Measurements from ENCODE around the gene RASL10A.

The RASL10A gene

DNA sequence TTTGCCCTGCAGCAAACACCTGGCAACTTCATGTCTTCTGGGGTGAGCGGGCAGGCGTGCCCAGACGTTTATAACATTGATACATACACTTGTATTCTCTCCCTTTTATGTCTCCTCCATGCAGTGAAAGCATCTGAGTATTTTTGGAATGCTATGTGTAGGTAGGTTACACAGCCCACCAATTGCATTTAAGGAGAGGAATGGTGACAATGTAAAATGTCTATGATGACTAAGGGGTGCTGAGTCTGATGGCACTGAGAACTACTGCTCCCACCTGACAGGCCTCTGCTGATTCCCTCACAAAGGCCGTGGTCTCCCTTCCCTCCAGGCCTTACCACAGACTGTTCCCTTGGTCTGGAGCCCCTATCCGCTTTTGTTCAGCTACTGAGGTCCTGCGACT lies 22.9 kb upstream of the RASL10A start:
- no peak for DNase-seq (ENCODE audit: low spot score)

DNA sequence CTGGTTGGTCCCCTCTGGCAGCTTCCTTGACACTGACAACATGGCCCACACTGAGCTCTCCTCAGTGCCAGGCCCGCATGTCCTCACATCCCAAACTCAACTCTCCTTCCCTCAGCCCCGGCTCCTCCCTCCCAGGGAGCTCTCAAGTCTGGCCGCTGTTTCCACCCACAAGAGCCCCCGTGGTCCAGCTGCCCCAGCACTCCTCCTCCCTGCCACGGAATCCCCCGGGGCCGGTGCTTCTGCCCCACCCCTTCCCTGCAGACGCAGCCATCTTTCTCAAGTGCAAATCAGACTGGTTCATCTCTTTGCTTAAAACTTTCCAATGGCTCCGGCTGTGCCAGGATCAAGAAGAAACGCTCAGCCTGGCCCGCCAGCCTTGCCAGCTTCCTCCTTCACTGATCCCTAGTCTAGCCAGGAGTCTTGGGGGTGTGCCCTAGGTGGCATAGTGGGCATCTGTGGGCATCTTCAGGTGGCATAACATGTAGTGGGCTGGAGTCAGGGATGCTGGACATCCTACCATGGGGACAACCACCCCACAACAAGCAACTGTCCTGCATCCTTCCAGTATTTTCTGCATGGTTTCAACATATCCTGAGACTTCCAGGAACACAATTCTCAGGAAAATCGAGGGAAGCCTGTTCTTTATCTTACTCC lies 22.3 kb upstream of the RASL10A start:
- DNase-seq (ENCODE audit: low spot score), result no peak

DNA sequence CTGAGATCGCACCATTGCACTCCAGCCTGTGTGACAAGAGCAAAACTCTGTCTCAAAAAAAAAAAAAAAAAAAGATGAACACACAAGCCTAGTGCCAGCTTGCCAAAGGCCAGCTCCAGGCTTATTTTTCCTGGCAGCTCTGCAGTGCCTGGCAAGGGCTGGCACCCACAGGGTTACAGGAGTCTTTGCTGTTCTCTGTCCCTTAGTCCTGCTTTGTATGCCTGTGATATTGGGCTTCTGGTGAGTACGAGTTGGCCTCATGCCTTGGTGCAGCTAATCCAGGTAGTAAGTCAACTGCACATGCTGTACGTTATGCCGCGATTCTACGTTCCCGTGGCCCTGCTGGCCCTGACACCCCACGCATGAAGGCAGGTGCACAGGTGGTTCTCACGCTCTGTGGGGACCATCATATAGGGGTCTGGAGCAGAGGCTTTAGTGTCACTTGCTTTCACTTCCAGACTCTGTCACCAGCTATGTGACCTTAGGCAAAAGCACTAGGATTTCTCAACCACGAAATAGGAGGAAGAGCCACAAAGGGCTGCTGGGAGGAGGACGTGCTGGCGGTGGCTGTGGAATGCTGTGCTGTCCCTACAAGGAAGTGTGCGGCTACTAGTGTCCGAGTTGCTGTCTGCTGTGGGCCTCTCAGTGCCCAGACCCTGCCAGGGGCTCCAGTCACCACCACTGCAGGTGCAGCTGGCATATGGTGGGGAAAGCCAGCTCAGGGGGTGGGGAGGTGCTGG lies 21.4 kb upstream of the RASL10A start:
- no peak for DNase-seq (ENCODE audit: low spot score)

DNA sequence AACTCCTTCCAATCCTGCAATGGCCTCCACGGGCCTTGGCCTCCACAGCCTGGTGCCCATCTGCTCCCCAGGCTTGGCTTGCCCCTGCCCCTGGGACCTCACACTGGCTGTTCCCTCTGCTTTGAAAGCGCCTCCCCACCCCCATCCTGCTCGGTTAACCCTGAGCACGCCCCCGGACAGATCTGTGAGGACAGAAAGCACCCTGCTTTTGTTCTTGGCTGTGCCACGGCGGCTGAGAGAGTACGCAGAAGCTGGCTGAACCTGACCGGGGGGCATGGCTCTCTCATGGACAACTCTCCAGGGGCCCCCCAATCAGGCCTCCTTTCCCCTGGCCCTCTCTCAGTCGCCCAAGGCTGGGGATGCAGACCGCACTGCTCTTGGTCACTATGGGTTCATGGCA lies 20.2 kb upstream of the RASL10A start:
- DNase-seq (ENCODE audit: low spot score), result no peak

DNA sequence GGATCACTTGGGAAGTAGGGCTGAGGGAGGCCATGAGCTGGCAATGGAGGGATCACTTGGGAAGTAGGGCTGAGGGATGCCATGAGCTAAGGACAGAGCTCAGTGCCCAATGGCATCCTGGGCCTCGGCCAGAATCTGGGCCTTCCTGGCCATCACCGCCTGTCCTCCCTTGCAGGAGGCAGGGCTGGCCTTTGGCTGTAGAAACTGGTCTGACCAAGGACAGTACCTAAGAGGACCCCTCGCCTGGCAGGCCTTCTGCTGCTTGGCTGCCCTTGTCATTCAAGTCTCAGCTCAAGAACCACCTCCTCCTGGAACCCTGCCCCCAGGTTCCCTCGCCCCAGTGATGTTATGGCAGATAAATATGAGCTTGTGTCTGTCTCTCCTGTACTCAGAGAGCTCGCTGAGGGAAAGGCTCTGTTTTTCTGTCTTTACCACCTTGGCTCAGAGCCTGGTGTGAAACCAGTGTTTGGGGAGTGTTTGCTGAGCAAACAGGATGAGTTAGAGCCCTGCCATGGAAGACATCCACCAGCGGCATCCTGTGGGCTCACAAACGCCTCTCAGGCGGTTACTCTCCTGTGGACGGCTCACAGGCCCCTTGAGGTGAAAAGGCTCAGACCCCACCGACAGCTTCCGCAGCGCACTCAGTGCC lies 19.3 kb upstream of the RASL10A start:
- DNase-seq (ENCODE audit: low spot score), result no peak

DNA sequence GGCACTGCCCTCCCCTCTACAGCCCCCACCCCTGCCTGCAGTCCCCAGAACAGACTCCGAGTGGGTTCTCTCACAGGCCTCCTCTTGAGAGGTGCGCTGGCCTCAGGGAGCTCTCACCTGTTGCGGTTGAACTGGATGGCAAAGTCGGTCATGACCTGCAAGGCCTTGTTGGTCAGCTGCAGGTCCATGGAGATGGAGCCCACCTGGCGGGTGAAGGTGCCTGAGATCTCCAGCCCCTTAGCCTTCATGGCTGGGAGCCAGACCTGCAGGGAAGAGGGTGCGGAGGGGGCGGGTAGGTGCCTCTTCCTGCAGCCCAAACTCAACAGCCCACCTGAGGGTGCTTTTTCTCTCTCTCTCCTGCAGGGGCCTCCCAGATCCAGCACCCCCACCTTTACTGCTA lies 18.7 kb upstream of the RASL10A start:
- no peak for DNase-seq (ENCODE audit: low spot score)

DNA sequence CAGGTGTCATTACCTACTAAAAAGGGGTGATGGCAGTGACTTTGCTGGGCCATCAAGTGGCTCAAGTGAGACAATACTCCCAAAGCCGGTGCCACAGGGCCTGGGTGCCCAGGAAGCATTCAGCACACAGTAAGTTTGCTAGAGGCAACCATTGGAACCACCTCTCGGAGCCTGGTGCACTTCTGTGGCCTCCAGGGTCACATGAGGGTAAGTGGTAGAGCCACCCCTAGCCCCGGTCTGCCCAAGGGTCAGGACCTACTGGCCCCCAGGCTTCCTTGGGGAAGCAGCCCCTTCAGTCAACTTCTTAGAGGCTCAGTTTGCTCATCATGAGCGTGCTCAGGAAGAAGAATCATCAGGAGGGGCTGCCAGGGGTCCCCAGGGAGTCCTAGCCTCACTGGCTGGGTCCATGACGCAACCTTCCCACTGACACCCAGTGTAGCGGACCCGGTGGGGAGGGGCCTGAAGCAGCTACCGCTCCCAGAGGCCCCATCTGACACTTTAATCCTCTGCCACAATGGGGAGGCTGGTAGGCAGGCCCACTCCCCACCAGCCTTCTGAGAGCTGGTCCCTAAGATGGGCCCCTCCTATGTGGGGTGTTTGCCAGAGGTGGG lies 17.5 kb upstream of the RASL10A start:
- no peak for DNase-seq (ENCODE audit: low spot score)

DNA sequence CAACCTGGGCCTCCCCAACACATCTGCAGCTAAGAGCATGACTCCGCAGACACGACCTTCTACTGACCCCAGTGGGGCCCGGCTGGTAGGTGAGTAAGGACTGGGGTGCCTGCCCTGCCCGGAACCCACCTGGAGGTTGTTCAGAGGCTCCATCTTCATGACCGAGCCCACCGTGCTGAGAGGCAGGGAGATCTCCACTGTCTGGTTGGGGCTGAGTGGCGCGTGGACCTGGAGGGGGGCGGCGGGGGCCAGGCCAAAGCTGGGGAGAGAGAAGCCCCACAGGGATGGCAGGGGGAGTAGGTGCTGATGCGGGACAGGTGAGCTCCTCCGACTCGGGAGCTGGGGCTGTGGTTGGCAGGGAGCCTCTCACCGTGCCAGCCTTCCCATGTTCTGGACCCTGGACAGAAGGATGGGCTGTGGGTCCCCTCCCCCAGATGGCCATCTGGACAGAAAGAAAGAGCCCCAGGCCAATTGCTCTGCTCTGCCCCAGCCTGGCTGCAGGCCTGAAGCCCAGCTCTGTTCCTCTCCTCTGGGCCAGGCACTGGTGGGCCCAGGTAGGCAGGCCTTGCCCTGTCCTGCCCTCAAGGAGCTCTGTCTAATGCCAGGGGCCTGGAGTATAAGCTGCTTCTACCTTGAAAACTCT lies 16.3 kb upstream of the RASL10A start:
- no peak for DNase-seq (ENCODE audit: low spot score)

DNA sequence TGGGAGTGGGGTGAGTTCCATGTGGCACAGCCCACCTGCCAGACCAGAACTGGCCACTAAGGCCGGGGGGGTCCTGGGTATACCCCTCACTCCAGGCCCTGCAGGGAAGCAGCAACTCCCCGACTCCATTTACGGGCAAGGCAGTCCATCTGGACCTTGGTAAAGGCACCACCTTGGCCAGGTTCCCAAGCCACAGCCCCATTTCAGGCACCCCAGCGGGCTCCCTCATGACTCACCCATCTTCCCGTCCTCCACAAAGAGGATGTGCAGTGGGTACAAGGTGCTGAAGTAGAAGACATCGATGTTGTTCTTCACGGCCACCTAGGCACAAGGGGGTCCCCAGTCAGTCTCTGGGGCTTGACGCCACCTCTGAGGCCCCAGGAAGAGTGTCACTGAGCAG lies 15.7 kb upstream of the RASL10A start:
- DNase-seq (ENCODE audit: low spot score), result no peak

DNA sequence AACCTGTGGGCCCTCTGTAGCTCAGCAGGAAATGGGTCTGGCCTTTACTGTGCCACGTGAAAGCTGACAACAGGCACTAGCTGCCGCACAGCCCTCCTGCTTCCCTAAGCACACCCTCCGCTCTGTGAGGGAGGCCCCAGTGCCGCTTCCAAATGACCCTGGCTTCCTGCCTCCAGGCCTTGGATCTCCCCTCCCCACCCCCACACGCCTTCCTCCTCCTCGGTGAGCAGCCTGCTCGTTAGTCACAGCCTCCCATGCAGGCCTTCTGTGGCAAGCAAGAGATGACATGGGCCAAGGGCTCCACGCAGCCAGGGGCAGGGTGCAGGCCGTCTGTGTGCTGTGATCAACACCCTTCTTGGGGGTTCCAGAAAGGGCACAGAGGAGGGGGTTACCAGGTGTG lies 15.3 kb upstream of the RASL10A start:
- DNase-seq (ENCODE audit: low spot score), result no peak

DNA sequence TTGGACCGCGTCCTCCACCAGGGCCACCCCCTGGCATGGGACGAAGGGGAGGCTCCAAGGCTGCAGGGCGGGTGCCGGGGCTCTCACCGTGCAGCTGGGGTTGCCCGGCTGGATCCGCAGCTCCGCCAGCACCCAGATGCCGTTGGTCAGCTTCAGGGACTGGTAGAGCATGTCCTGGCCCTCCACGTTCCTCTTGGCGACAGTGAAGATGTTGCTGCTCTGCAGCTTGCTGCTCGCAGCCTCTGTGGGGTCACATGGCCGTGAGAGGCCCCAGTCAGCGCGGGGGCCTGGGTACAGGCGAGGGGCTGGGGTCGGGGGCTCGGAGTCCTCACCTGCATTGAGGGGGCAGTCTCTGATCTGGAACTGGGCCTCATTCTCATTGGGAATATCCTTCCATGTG lies 14.8 kb upstream of the RASL10A start:
- no peak for DNase-seq (ENCODE audit: low spot score)

DNA sequence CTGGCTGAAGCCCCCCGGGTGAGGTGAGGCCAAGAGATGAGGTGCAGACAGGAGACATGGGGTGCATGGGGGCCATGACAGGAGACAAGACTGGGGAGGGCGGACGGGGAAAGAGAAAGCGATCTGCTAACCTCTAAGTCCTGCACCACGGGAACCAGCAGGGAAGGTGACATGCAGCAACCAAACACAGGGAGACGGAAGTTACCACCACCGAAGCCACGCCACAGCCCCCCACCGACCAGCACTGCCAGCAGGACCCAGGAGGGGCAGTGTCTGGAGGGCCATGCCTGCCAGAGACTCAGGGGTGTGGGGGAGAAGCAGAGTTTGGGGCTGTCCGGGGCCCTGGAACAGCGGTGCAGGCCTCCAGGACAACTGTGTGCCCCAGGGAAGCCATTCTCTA lies 14.1 kb upstream of the RASL10A start:
- DNase-seq (ENCODE audit: low spot score), result no peak

DNA sequence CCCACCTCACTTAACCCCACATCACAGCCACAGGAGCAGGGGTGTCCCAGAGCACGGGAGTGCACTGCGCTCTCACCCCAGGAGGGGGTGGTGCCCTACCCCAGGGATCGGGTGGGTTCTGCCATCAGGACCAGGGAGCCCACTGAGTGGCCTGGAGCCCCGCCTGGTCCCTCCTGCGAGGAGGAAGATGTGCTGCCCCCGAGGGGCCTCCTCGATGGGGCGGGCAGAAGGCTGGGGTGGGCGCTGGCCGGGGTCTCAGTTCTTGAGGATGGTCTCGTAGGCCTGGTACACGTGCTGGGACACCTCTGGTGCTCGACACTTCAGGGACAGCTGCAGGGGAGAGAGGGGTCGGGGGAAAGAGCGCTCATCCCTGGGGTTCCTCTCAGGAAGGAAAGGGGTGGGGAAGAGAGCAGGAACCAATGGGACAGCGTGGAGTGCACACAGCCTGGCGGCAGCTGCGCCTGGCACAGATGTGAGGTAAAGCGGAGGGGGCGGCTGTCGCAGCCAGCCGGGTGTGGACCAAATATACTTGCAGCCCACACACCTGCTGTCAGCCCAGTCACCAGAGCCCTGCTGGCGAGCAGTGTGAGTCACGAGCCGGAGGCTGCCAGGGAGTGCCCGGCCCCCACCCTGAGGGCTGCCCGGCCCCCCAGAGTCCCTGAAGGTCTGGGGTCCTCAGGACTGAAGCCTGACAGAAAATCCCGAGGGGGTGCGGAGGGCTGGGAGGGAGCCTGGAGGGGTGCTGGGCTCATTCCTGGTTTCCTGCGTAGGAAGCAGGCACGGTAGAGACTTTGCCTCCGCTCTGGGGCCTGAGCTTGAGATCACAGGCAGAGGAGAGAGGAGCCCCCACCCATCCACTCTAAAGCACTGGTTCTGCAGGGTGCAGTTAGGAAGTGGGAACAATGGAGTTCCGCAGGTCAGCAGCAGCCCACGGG lies 13.3 kb upstream of the RASL10A start:
- no peak for DNase-seq (ENCODE audit: low spot score)

DNA sequence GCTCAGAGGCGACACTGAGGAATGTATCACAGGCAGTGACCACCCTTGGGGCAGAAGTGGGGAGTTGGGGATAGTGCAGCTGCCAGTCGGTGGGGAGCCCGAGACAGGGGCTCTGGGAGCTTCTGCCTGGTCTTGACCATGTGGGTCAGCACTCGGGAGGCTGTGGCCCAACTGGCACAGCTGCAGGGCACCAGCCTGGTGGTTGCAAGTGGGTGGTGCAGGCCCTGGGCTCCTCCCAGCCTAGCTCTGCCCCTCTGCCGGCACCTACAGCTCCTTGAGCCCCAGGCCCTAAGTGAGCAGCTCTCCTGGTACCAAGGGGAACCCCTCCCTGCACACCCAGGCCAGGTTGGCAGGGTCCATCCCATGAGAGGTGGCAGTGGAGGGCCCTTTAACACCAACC lies 12.6 kb upstream of the RASL10A start:
- DNase-seq (ENCODE audit: low spot score), result no peak

DNA sequence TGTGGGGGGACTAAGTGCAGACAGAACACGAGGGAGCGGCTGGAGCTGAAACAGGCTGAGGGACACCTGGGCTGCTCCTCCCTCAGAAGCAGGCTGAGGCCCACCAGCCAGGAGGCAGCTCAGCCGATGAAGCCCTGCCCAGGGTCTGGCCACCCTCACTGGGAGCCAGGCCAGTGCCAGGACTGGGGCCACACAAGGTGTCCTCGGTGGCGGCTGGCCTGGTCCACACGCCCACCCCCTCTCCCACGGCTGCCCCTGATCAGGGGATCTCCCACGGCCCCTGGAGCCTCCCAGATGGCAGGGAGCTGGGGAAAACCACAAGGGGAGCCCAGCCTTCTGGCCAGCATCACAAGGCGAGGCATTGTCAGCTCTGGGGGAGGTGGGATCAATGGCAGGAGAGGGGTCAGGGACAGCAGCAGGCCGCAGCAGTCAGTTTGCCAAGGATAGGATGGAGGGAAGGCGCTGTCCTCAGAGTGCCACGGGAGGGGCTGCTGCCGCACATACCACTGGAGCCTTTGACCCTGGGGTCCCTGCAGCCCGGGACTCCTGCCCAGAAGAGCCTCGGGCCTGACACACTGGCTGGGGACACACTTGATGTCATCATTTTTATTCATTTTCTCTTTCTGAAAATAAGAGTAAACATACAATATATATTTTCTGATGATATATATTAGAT lies 11.7 kb upstream of the RASL10A start:
- DNase-seq (ENCODE audit: low spot score), result no peak

DNA sequence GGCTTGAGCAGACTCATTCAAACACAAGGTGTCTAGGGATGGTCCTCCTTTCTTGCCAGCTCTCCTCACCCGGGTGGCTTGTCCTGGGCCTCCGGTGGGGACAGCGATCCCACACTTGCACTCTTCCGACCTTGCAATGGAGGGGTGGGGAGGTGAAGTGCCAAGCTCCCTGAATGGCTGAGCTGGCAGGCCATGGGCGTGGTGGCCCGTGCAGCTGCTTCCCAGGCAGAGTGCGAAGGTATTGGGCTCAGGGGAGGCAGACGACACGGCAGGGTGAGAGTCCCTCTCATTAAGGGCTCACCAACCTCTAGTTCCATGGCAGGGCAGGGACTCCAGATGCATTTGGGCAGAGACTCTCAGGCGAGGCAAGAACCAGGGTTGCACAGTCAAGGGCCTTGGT lies 11.0 kb upstream of the RASL10A start:
- no peak for DNase-seq (ENCODE audit: low spot score)

DNA sequence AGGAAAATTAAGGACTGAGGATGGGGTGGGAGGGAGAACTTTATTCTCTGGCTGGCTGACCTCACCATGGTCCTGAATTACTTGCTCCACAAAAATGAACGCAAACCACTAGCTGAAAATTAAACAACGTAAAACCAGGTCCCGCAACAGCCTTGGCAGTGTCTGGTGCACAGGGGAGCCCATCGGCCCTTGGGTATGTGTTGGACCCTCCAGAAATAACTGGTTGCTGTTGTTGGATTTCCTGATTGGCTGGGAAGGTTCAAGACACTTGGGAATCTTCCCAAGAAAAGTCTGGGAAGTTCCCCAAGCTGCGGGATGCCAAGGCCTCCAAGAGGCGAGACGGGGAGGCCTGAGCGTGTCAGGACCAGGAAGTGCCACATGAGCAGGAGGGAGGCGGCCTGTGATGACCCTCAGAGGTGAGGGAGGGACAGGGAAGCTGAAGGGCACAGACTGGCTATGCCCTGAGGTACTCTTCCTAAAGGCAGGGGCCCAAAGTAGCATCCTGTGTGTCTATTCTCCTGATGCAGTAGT lies 10.4 kb upstream of the RASL10A start:
- no peak for DNase-seq (ENCODE audit: low spot score)

DNA sequence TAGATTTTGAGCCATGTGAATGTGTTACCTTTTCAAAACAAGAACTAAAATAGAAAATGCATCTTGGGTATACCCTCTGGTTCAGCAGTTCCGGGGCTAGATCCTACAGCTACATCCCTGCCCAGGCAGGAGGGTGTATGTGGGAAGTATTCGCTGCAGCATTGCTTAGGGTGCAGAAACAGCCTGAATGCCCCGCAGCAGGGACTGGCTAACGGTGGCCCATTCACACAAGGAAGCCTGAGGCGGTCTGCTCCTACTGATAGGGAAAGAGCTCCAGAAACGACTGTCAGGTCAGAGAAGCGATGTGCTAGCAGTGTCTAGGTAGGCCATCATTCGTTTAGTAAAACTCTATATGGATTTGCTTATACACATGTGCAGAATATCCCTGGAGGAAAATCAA lies 9.9 kb upstream of the RASL10A start:
- no peak for DNase-seq (ENCODE audit: low spot score)

DNA sequence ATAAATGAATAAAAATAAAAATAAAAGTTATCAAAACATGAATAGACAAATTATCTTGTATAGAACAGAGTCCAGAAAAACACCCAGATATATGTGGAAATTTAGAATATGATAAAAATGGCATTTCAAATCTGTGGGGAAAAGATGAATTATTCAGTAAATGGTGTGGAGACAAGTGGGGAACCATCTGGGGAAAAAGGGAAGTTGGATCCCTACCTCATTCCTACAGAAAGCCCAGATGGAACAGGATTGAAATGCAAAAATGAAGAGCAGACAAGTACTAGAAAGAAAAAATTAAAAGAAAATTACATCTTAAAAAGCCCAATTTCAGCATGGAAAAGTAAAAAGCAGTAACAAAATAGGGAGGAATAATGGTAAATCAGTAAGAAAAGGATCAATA lies 8.1 kb upstream of the RASL10A start:
- no peak for DNase-seq (ENCODE audit: low spot score)

DNA sequence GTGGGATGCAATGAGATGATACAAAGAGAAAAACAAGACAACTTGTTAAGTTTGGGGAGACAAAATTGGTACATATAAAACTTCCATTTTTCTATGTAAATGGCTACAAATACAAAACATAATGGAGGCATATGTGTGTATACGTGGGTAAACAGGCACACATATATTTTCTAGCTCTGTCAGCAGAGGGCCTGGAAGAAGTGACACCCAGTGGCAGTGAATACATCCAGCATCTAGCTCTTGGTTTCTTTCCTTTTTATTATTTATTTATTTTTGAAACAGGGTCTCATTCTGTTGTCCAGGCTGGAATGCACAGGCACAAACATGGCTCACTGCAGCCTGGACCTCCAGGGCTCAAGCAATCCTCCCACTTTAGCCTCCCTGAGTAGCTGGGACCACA lies 5.0 kb upstream of the RASL10A start:
- DNase-seq (ENCODE audit: low spot score), result no peak

DNA sequence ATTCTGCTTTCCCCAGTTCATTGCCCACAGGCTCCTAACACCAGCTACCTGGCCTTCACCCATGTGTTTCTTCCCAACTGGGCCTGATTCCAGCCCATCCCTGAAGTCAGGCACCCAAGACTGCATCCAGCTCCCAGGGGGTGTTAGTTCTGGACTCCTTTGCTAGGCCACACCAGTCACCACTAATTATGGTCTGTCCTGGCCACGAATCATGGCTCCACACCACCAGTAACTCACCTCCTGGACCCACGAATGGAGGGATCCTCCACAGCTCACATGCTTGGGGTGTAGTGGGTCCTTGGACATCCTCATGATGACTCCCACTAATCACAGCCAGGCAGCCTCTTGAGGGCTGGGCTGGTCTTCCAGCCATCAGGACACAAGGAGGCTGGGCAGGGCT lies 3.6 kb upstream of the RASL10A start:
- DNase-seq (ENCODE audit: low spot score), result no peak
